Endodermal cell (in vitro differentiated cells): ENCODE data around the gene AHDC1. TPM values are rescaled to one million over a fixed set of nuclear protein-coding genes. Genes with fewer than 3 reads are reported as not detected.

ENCODE experiments used
- DNase-seq: peaks from one replicate; pipeline ENCODE4 v3.0.0-alpha.2; 2017
- H3K27ac ChIP-seq: 2 replicates; pipeline ENCODE4 v1.5.1; 2013; ENCODE audit warnings: mild to moderate bottlenecking, low read depth, low read length, moderate library complexity
- H3K27me3 ChIP-seq: 2 replicates; pipeline ENCODE4 v1.6.1; 2013; ENCODE audit warnings: mild to moderate bottlenecking, low read length, moderate library complexity; ENCODE audit not compliant: insufficient read depth, control insufficient read depth, poor library complexity, severe bottlenecking
- H3K36me3 ChIP-seq: 2 replicates; pipeline ENCODE4 v1.7.0; 2013; ENCODE audit warnings: mild to moderate bottlenecking, low read length, moderate library complexity; ENCODE audit not compliant: control insufficient read depth, insufficient read depth
- H3K4me1 ChIP-seq: one replicate; pipeline ENCODE4 v1.7.0; 2013; ENCODE audit warnings: low read length; ENCODE audit not compliant: control insufficient read depth, insufficient read depth
- H3K4me3 ChIP-seq: 2 replicates; pipeline ENCODE4 v1.5.1; 2013; ENCODE audit warnings: mild to moderate bottlenecking, low read length, moderate library complexity
- H3K9ac ChIP-seq: 2 replicates; pipeline ENCODE4 v1.6.1; 2013; ENCODE audit warnings: mild to moderate bottlenecking, low read length, moderate library complexity; ENCODE audit not compliant: poor library complexity, severe bottlenecking; ENCODE audit errors: extremely low read depth
- H3K9me3 ChIP-seq: 2 replicates; pipeline ENCODE4 v1.6.1; 2013; ENCODE audit warnings: mild to moderate bottlenecking, low read length, moderate library complexity; ENCODE audit not compliant: control insufficient read depth
- H3K27ac Mint-ChIP-seq: 2 replicates; pipeline ENCODE4 v1.8.0; 2020; ENCODE audit warnings: mixed read lengths
- H3K27me3 Mint-ChIP-seq: 2 replicates; pipeline ENCODE4 v1.8.0; 2021; ENCODE audit warnings: mild to moderate bottlenecking, mixed read lengths; ENCODE audit not compliant: insufficient read depth
- H3K36me3 Mint-ChIP-seq: 2 replicates; pipeline ENCODE4 v1.8.0; 2020; ENCODE audit warnings: low read depth, mixed read lengths
- H3K4me1 Mint-ChIP-seq: 2 replicates; pipeline ENCODE4 v1.8.0; 2020; ENCODE audit warnings: mixed read lengths
- H3K4me3 Mint-ChIP-seq: 2 replicates; pipeline ENCODE4 v1.8.0; 2020; ENCODE audit warnings: mild to moderate bottlenecking, moderate library complexity, mixed read lengths
- H3K9me3 Mint-ChIP-seq: 2 replicates; pipeline ENCODE4 v1.8.0; 2020; ENCODE audit warnings: mild to moderate bottlenecking, mixed read lengths
- CTCF ChIP-seq: fragments of 200-600 bp; sonication (generic); conservative IDR thresholded peaks from 2 replicates; pipeline ENCODE4 v1.5.0; 2021; ENCODE audit warnings: antibody characterized with exemption, mild to moderate bottlenecking
- WGBS, 2 experiments: methylation state at CpG; one replicate each; pipeline versions ENCODE4 v1.1.5 to v1.1.7; 2013; ENCODE audit warnings: missing lambda C conversion rate in 2 of 2, mixed read lengths in 1 of 2; ENCODE audit not compliant: insufficient coverage in 1 of 2, insufficient read length in 1 of 2; 5-methylcytosine and 5-hydroxymethylcytosine counted together
- total RNA-seq, 2 donors: library from RNA; stranded (reverse); fragmentation: NEBNext Ultra II Directional in 1 of 2; extraction: Animal tissue kit (Norgen Biotek cat#: 25700) in 1 of 2; gene quantifications; 2 replicates in 1 of 2; 3 replicates in 1 of 2; pipeline ENCODE4 v1.2.1, GENCODE V29; 2021

The AHDC1 gene
- total RNA-seq, 2 donors from 2014 or later, result 39.3 to 41.2 TPM

GRCh38 chr1:27589841-27590426 is 14.0 kb downstream of the AHDC1 start:
- H3K9me3 ChIP-seq, result no peaks in the 10 kb centered on the region
- H3K27me3 Mint-ChIP-seq, result no peaks in the 10 kb centered on the region
- peak overlapping the region; percentile 74 for H3K27ac ChIP-seq
- H3K4me3 ChIP-seq, result no peak overlapping the region
- H3K4me1 Mint-ChIP-seq, result peaks cover 14% of the 10 kb centered on the region
- H3K36me3 Mint-ChIP-seq, result no peaks in the 10 kb centered on the region
- H3K4me1 ChIP-seq, result peaks cover 17% of the 10 kb centered on the region
- H3K9ac ChIP-seq, result no peak overlapping the region
- DNase-seq, result peak; percentile 50
- no peak overlapping the region for H3K4me3 Mint-ChIP-seq
- WGBS, 2 experiments, result 86 to 93% methylated on average over 3 to 13 of the region's 13 CpGs
- TF ChIP-seq CTCF, result no peak
- no peaks in the 10 kb centered on the region for H3K9me3 Mint-ChIP-seq
- no peaks in the 10 kb centered on the region for H3K27me3 ChIP-seq
- H3K27ac Mint-ChIP-seq, result no peak overlapping the region
- peaks cover 5% of the 10 kb centered on the region for H3K36me3 ChIP-seq

- Histone ChIP-seq H3K9ac (no peak overlapping the region), H3K27ac (peak overlapping the region; percentile 74), H3K4me3 (no peak overlapping the region), H3K4me1 (peaks cover 17% of the 10 kb centered on the region), H3K9me3 (no peaks in the 10 kb centered on the region), H3K36me3 (peaks cover 5% of the 10 kb centered on the region), H3K27me3 (no peaks in the 10 kb centered on the region)
- no peak for TF ChIP-seq CTCF
- Mint-ChIP-seq H3K4me3 (no peak overlapping the region), H3K27me3 (no peaks in the 10 kb centered on the region), H3K36me3 (no peaks in the 10 kb centered on the region), H3K4me1 (peaks cover 14% of the 10 kb centered on the region), H3K27ac (no peak overlapping the region), H3K9me3 (no peaks in the 10 kb centered on the region)
- DNase-seq, result no peak
- 92 to 96% methylated on average over 5 to 6 of the region's 6 CpGs for WGBS, 2 experiments
These were observed 14.5 kb downstream of the AHDC1 start for GRCh38 chr1:27589441-27589840.

GRCh38 chr1:27588256-27589232 is 15.4 kb downstream of the AHDC1 start:
- Mint-ChIP-seq H3K4me3 (no peak overlapping the region), H3K36me3 (no peaks in the 10 kb centered on the region), H3K9me3 (no peaks in the 10 kb centered on the region), H3K27ac (no peak overlapping the region), H3K4me1 (peaks cover 6% of the 10 kb centered on the region), H3K27me3 (no peaks in the 10 kb centered on the region)
- Histone ChIP-seq H3K9me3 (no peaks in the 10 kb centered on the region), H3K4me1 (peaks cover 8% of the 10 kb centered on the region), H3K9ac (no peak overlapping the region), H3K27me3 (no peaks in the 10 kb centered on the region), H3K4me3 (no peak overlapping the region), H3K27ac (peak overlapping the region; percentile 74), H3K36me3 (peaks cover 5% of the 10 kb centered on the region)
- 92 to 94% methylated on average over 12 of the region's 12 CpGs for WGBS, 2 experiments
- DNase-seq, result no peak
- no peak for TF ChIP-seq CTCF
